HCT116 (cell line): Measurements from ENCODE around the gene MUC22. TPM values are rescaled to one million over a fixed set of nuclear protein-coding genes. Genes with fewer than 3 reads are reported as not detected.

Experiments
- ATAC-seq: fragments of 200-7000 bp; cut with Tn5 transposase; 2 replicates; pipeline ENCODE4 v1.9.1; 2020; ENCODE audit warnings: mild to moderate bottlenecking, moderate library complexity
- BruUV-seq: library from RNA; stranded (reverse); fragments of 400-500 nt; replicated peaks from 2 replicates; lab custom pipeline; 2021; lab: Mats Ljungman, UMichigan
- CTCF ChIA-PET: fragments of 300-600 bp; sonication (Branson Sonifier 250); formaldehyde crosslinking; loops from one replicate; lab custom pipeline; 2021; ENCODE audit warnings: antibody characterized with exemption; lab: Charles Lee
- POLR2A ChIA-PET: fragments of 300-600, 350-600 bp; sonication (Branson Sonifier 250); formaldehyde crosslinking; loops from one replicate; lab custom pipeline; 2021; ENCODE audit warnings: antibody characterized with exemption; lab: Charles Lee
- RAD21 ChIA-PET, 2 experiments: fragments of 300-600 bp; sonication (Branson Sonifier 250); formaldehyde crosslinking; loops; one replicate each; lab custom pipeline; 2023; ENCODE audit warnings: low total read pairs in 2 of 2; ENCODE audit not compliant: uncharacterized antibody in 2 of 2, unreplicated experiment in 2 of 2, low non-redundant PET in 1 of 2; lab: Charles Lee
- DNase-seq: peaks from one replicate; pipeline ENCODE4 v3.0.0-alpha.2; 2010; ENCODE audit warnings: low read depth, low spot score
- H2AFZ ChIP-seq: fragments of 200-600 bp; shearing (Covaris generic), sonication (generic); 2 replicates; pipeline ENCODE4 v1.6.1; 2017; ENCODE audit warnings: low read depth, mixed run types, mixed read lengths, antibody characterized with exemption, low read length; ENCODE audit not compliant: poor library complexity, severe bottlenecking
- H3K27ac ChIP-seq: 2 replicates; pipeline ENCODE4 v1.5.1; 2012; ENCODE audit warnings: low read depth, low read length
- H3K27me3 ChIP-seq: fragments of 200-600 bp; sonication (generic); 2 replicates; pipeline ENCODE4 v1.6.1; 2016; ENCODE audit warnings: mixed run types, low read length, mixed read lengths; ENCODE audit not compliant: insufficient read depth
- H3K36me3 ChIP-seq, 2 experiments: fragments of 200-500 bp in 1 of 2; fragments of 200-600 bp in 1 of 2; sonication (Bioruptor generic) in 1 of 2; sonication (generic) in 1 of 2; 2 replicates each; pipeline versions ENCODE4 v1.5.1 to v1.6.1; 2014 to 2016; ENCODE audit warnings: low read length in 2 of 2, inconsistent platforms in 1 of 2, mixed read lengths in 1 of 2, mixed run types in 1 of 2; ENCODE audit not compliant: insufficient read depth in 2 of 2, control insufficient read depth in 1 of 2
- H3K4me1 ChIP-seq, 2 experiments: fragments of 200-600 bp in 1 of 2; sonication (generic) in 1 of 2; 2 replicates each; pipeline versions ENCODE4 v1.5.1 to v1.6.1; 2012 to 2017; ENCODE audit warnings: low read length in 2 of 2, inconsistent platforms in 1 of 2, mild to moderate bottlenecking in 1 of 2, mixed read lengths in 1 of 2, mixed run types in 1 of 2, moderate library complexity in 1 of 2; ENCODE audit not compliant: insufficient read depth in 2 of 2, control insufficient read depth in 1 of 2
- H3K4me2 ChIP-seq: fragments of 200-600 bp; sonication (generic); 2 replicates; pipeline ENCODE4 v1.6.1; 2017; ENCODE audit warnings: mixed run types, low read length, mixed read lengths
- H3K4me3 ChIP-seq, 2 experiments: fragments of 200-600 bp in 1 of 2; sonication (generic) in 1 of 2; replicated peaks in 1 of 2; 2 replicates each; pipeline ENCODE4 v1.5.1; 2011 to 2016; ENCODE audit warnings: low read length in 2 of 2, control low read depth in 1 of 2, low read depth in 1 of 2, mild to moderate bottlenecking in 1 of 2, mixed read lengths in 1 of 2, mixed run types in 1 of 2
- H3K79me2 ChIP-seq: fragments of 200-600 bp; sonication (generic); 2 replicates; pipeline ENCODE4 v1.6.1; 2017; ENCODE audit warnings: mild to moderate bottlenecking, mixed run types, low read length, moderate library complexity, mixed read lengths; ENCODE audit not compliant: insufficient read depth
- H3K9ac ChIP-seq: fragments of 200-600 bp; sonication (generic); 2 replicates; pipeline ENCODE4 v1.6.1; 2016; ENCODE audit warnings: low read length, mixed read lengths
- H3K9me2 ChIP-seq: fragments of 200-600 bp; sonication (generic), shearing (Covaris generic); 2 replicates; pipeline ENCODE4 v1.6.1; 2017; ENCODE audit warnings: mixed run types, mild to moderate bottlenecking, moderate library complexity; ENCODE audit not compliant: insufficient read depth
- H3K9me3 ChIP-seq, 2 experiments: fragments of 200-500 bp in 1 of 2; fragments of 200-600 bp in 1 of 2; sonication (Bioruptor generic) in 1 of 2; sonication (generic) in 1 of 2; 2 replicates each; pipeline ENCODE4 v1.6.1; 2014 to 2017; ENCODE audit warnings: low read length in 2 of 2, mixed read lengths in 2 of 2, inconsistent platforms in 1 of 2, low read depth in 1 of 2, mild to moderate bottlenecking in 1 of 2, mixed run types in 1 of 2, moderate library complexity in 1 of 2; ENCODE audit not compliant: control insufficient read depth in 1 of 2, insufficient read depth in 1 of 2
- H4K20me1 ChIP-seq: fragments of 200-600 bp; sonication (generic), shearing (Covaris generic); 2 replicates; pipeline ENCODE4 v1.6.1; 2017; ENCODE audit warnings: mixed run types, mild to moderate bottlenecking, moderate library complexity; ENCODE audit not compliant: insufficient read depth
- CBX3 ChIP-seq: IDR thresholded peaks from 2 replicates; pipeline ENCODE4 v1.6.1; 2012; ENCODE audit warnings: low read depth
- ELF1 ChIP-seq: IDR thresholded peaks from 2 replicates; pipeline ENCODE4 v1.6.1; 2012; ENCODE audit warnings: low read depth, borderline replicate concordance
- EZH2phosphoT487 ChIP-seq: fragments of 200-600 bp; IDR thresholded peaks from 2 replicates; pipeline ENCODE4 v1.6.1; 2018; ENCODE audit warnings: antibody characterized with exemption, borderline replicate concordance
- FOSL1 ChIP-seq: IDR thresholded peaks from 2 replicates; pipeline ENCODE4 v1.6.1; 2012; ENCODE audit warnings: low read depth
- JUND ChIP-seq: IDR thresholded peaks from 2 replicates; pipeline ENCODE4 v1.6.1; 2012
- POLR2A ChIP-seq: IDR thresholded peaks from 2 replicates; pipeline ENCODE4 v1.7.0; 2011; ENCODE audit warnings: borderline replicate concordance; ENCODE audit not compliant: insufficient read depth, insufficient read length; ENCODE audit errors: extremely low read depth
- RAD21 ChIP-seq: IDR thresholded peaks from 2 replicates; pipeline ENCODE4 v1.6.1; 2012; ENCODE audit warnings: low read depth, mild to moderate bottlenecking
- SP1 ChIP-seq: IDR thresholded peaks from 2 replicates; pipeline ENCODE4 v1.6.1; 2012; ENCODE audit warnings: low read depth
- SRF ChIP-seq: IDR thresholded peaks from 2 replicates; pipeline ENCODE4 v1.6.1; 2012; ENCODE audit warnings: low read depth
- ZFX ChIP-seq: fragments of 450-650 bp; IDR thresholded peaks from 2 replicates; pipeline ENCODE4 v1.6.1; 2017
- ZNF274 ChIP-seq: fragments of 200-500 bp; sonication (Bioruptor generic); IDR thresholded peaks from 2 replicates; pipeline ENCODE4 v1.6.1; 2014; ENCODE audit warnings: mild to moderate bottlenecking, low read depth, low read length, inconsistent platforms
- intact Hi-C: fragments of 100-400 bp; cut with micrococcal nuclease; formaldehyde crosslinking; loops from 2 replicates; pipeline ENCODE4 v1.10.0; 2022
- total RNA-seq: library from RNA; stranded (reverse); gene quantifications from one replicate; pipeline ENCODE4 v1.2.1, GENCODE V29; 2021; ENCODE audit not compliant: unreplicated experiment
- TF ChIP-seq, protein P1 (sequence below): IDR thresholded peaks from 2 replicates; pipeline ENCODE4 v1.6.1; 2012
- TF ChIP-seq, protein P2 (sequence below), 3 experiments: fragments of 200-600 bp in 1 of 3; sonication (generic) in 1 of 3; IDR thresholded peaks in 2 of 3; conservative IDR thresholded peaks in 1 of 3; 2 replicates each; pipeline ENCODE4 v1.5.1; 2012 to 2017; ENCODE audit warnings: low read depth in 2 of 3, low read length in 2 of 3, antibody characterized with exemption in 1 of 3, borderline replicate concordance in 1 of 3, control low read depth in 1 of 3, mild to moderate bottlenecking in 1 of 3, mixed read lengths in 1 of 3, mixed run types in 1 of 3, moderate library complexity in 1 of 3; ENCODE audit not compliant: insufficient read depth in 1 of 3
- TF ChIP-seq, protein P3 (sequence below): IDR thresholded peaks from 2 replicates; pipeline ENCODE4 v1.6.1; 2012; ENCODE audit warnings: low read depth

The MUC22 gene
- total RNA-seq, 1 experiment from 2014 or later: not detected

DNA sequence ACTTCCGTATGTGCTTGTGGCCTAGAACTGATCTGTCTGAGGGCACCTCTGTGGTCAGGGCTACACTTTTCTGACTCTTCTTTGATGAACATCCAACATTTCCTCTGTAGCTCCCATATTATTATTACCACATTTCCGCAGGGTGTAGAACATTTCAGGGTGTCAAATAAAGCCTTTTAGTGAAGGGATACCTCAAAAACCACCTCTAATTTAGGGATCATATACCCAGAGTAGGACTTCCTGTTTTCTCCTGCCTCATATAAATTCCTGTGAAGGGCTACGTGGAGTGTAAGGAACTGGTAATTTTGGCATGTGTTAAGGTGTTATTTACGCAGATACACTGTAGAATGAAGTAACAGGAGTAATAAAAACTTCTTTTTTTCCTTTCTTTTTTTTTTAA is 5.5 kb upstream of the MUC22 start:
- no TSS peak for BruUV-seq
- ATAC-seq: no peak
- H3K27ac ChIP-seq: no peak overlapping the region
- TF ChIP-seq SP1: no peak
- no peak for TF ChIP-seq ZFX
- H3K79me2 ChIP-seq: no peaks in the 10 kb centered on the region
- H3K27me3 ChIP-seq: no peaks in the 10 kb centered on the region
- no peak overlapping the region for H2AFZ ChIP-seq
- no peak overlapping the region for H3K9ac ChIP-seq
- intact Hi-C loops: no loop called here
- no peaks in the 10 kb centered on the region for H3K9me3 ChIP-seq
- no peaks in the 10 kb centered on the region for H4K20me1 ChIP-seq
- no peak for DNase-seq
- RAD21 ChIA-PET: no interaction called here
- no peak overlapping the region for H3K4me3 ChIP-seq
- no peaks in the 10 kb centered on the region for H3K36me3 ChIP-seq
- CTCF ChIA-PET: no interaction called here
- POLR2A ChIA-PET: no interaction called here
- H3K4me2 ChIP-seq: no peak overlapping the region
- H3K9me2 ChIP-seq: no peaks in the 10 kb centered on the region
- peaks cover 0 to 12% of the 10 kb centered on the region in 2 experiments; a peak in 2 of 4 replicates for H3K4me1 ChIP-seq

DNA sequence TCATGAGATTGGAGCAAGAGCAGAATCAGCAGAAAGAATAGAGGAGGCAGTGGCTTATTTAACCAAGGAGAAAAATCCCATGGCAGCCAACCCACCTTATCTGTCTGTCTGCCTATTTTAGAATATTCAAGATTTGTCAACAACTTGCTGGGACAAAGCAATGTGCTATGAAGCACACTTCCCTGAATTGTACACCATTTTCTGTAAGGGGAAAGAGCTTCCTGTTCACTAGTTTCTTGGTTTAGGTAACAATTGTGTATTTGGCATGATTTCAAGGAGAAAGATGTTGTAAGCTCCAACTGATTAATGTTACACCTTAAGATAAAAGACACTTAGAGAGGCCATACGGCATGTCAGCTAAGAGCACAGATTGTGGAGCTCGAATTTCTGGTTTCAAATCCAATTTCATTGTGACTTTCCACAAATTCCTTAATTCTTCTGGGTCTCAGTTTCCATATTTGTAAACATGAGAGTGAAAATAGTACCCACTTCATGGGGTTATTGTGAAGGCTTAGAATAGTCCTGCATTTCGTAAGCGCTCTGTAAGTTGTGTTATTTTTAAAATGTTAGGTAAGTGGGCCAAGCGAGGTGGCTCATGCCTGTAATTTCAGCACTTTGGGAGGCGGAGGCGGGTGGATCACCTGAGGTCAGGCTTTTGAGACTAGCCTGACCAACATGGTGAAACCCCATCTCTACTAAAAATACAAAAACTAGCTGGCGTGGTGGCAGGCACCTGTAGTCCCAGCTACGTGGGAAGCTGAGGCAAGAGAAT is 4.8 kb upstream of the MUC22 start:
- no peaks in the 10 kb centered on the region for H3K36me3 ChIP-seq
- BruUV-seq: no TSS peak
- ATAC-seq (no peak), DNase-seq (no peak)
- ChIA-PET RAD21 (no interaction called here), POLR2A (no interaction called here), CTCF (no interaction called here)
- no peaks in the 10 kb centered on the region for H3K79me2 ChIP-seq
- no peaks in the 10 kb centered on the region for H3K9me3 ChIP-seq
- H4K20me1 ChIP-seq: no peaks in the 10 kb centered on the region
- intact Hi-C loops: no loop called here
- no peak overlapping the region for H3K9ac ChIP-seq
- H3K9me2 ChIP-seq: no peaks in the 10 kb centered on the region
- H3K4me2 ChIP-seq: no peak overlapping the region
- H3K4me1 ChIP-seq: peaks cover 0 to 12% of the 10 kb centered on the region in 2 experiments; a peak in 2 of 4 replicates
- no peak overlapping the region for H3K4me3 ChIP-seq
- H3K27me3 ChIP-seq: no peaks in the 10 kb centered on the region
- H3K27ac ChIP-seq: no peak overlapping the region
- no peak overlapping the region for H2AFZ ChIP-seq
- TF ChIP-seq EZH2phosphoT487: no peak
- TF ChIP-seq, protein P1, sequence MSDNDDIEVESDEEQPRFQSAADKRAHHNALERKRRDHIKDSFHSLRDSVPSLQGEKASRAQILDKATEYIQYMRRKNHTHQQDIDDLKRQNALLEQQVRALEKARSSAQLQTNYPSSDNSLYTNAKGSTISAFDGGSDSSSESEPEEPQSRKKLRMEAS: no peak
- no peak for TF ChIP-seq RAD21
- TF ChIP-seq ZNF274: no peak
- TF ChIP-seq SRF: no peak
- TF ChIP-seq ELF1: no peak
- no peak for TF ChIP-seq CBX3
- TF ChIP-seq POLR2A: no peak
- no peak for TF ChIP-seq JUND
- no peak for TF ChIP-seq SP1
- TF ChIP-seq, protein P2, sequence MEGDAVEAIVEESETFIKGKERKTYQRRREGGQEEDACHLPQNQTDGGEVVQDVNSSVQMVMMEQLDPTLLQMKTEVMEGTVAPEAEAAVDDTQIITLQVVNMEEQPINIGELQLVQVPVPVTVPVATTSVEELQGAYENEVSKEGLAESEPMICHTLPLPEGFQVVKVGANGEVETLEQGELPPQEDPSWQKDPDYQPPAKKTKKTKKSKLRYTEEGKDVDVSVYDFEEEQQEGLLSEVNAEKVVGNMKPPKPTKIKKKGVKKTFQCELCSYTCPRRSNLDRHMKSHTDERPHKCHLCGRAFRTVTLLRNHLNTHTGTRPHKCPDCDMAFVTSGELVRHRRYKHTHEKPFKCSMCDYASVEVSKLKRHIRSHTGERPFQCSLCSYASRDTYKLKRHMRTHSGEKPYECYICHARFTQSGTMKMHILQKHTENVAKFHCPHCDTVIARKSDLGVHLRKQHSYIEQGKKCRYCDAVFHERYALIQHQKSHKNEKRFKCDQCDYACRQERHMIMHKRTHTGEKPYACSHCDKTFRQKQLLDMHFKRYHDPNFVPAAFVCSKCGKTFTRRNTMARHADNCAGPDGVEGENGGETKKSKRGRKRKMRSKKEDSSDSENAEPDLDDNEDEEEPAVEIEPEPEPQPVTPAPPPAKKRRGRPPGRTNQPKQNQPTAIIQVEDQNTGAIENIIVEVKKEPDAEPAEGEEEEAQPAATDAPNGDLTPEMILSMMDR (IDR thresholded peaks at IDR 0.05 in 2 of 3, conservative IDR thresholded peaks at IDR 0.05 in 1 of 3; ENCODE audit: borderline replicate concordance in 1 of 3, insufficient read depth in 1 of 3, low read depth in 2 of 3, low read length in 2 of 3): no peak
- no peak for TF ChIP-seq ZFX
- TF ChIP-seq FOSL1: no peak
- TF ChIP-seq, protein P3, sequence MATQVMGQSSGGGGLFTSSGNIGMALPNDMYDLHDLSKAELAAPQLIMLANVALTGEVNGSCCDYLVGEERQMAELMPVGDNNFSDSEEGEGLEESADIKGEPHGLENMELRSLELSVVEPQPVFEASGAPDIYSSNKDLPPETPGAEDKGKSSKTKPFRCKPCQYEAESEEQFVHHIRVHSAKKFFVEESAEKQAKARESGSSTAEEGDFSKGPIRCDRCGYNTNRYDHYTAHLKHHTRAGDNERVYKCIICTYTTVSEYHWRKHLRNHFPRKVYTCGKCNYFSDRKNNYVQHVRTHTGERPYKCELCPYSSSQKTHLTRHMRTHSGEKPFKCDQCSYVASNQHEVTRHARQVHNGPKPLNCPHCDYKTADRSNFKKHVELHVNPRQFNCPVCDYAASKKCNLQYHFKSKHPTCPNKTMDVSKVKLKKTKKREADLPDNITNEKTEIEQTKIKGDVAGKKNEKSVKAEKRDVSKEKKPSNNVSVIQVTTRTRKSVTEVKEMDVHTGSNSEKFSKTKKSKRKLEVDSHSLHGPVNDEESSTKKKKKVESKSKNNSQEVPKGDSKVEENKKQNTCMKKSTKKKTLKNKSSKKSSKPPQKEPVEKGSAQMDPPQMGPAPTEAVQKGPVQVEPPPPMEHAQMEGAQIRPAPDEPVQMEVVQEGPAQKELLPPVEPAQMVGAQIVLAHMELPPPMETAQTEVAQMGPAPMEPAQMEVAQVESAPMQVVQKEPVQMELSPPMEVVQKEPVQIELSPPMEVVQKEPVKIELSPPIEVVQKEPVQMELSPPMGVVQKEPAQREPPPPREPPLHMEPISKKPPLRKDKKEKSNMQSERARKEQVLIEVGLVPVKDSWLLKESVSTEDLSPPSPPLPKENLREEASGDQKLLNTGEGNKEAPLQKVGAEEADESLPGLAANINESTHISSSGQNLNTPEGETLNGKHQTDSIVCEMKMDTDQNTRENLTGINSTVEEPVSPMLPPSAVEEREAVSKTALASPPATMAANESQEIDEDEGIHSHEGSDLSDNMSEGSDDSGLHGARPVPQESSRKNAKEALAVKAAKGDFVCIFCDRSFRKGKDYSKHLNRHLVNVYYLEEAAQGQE: no peak
